Activated B cell treated with CpG ODN at 0.5 μM for 24 hours (primary cell): ENCODE data around the gene PLEKHA8. TPM values are rescaled to one million over a fixed set of nuclear protein-coding genes. Genes with fewer than 3 reads are reported as not detected.

Experiments used
- ATAC-seq: fragments of 200-7000 bp; cut with Tn5 transposase; one replicate; pipeline ENCODE4 v1.10.0; 2021; ENCODE audit warnings: low read depth, mild to moderate bottlenecking, moderate library complexity
- CTCF ChIA-PET: fragments of 350-600 bp; sonication (Branson Sonifier 250); formaldehyde crosslinking; loops from one replicate; lab custom pipeline; 2021; ENCODE audit warnings: antibody characterized with exemption; lab: Charles Lee
- POLR2A ChIA-PET: fragments of 350-600 bp; sonication (Branson Sonifier 250); formaldehyde crosslinking; loops from one replicate; lab custom pipeline; 2021; ENCODE audit warnings: antibody characterized with exemption; lab: Charles Lee
- DNase-seq: peaks from one replicate; pipeline ENCODE4 v3.0.0; 2022
- H3K27ac Mint-ChIP-seq: one replicate; pipeline ENCODE4 v1.8.0; 2020; ENCODE audit warnings: mixed read lengths
- H3K27me3 Mint-ChIP-seq: one replicate; pipeline ENCODE4 v1.8.0; 2021; ENCODE audit warnings: mixed read lengths
- H3K36me3 Mint-ChIP-seq: one replicate; pipeline ENCODE4 v1.8.0; 2021; ENCODE audit warnings: low read depth, mixed read lengths
- H3K4me1 Mint-ChIP-seq: one replicate; pipeline ENCODE4 v1.8.0; 2021; ENCODE audit warnings: mixed read lengths
- H3K4me3 Mint-ChIP-seq: one replicate; pipeline ENCODE4 v1.8.0; 2020; ENCODE audit warnings: mild to moderate bottlenecking, mixed read lengths
- H3K9me3 Mint-ChIP-seq: one replicate; pipeline ENCODE4 v1.8.0; 2020; ENCODE audit warnings: mixed read lengths
- CTCF ChIP-seq: fragments of 200-600 bp; IDR thresholded peaks from one replicate; pipeline ENCODE4 v1.8.0; 2022; ENCODE audit warnings: antibody characterized with exemption, mild to moderate bottlenecking
- intact Hi-C: fragments of 100-400 bp; cut with micrococcal nuclease; formaldehyde crosslinking; loops from one replicate; pipeline ENCODE4 v1.15.1; 2024
- total RNA-seq: library from RNA; stranded (reverse); gene quantifications from 2 replicates; pipeline ENCODE4 v1.2.3, GENCODE V29; 2022

Gene PLEKHA8
- total RNA-seq, 1 donor from 2014 or later: 9.3 TPM

- POLR2A ChIA-PET: no interaction called here
Observed at GRCh38 chr7:30070052-30070451, 41.8 kb downstream of the PLEKHA8 start.

DNA sequence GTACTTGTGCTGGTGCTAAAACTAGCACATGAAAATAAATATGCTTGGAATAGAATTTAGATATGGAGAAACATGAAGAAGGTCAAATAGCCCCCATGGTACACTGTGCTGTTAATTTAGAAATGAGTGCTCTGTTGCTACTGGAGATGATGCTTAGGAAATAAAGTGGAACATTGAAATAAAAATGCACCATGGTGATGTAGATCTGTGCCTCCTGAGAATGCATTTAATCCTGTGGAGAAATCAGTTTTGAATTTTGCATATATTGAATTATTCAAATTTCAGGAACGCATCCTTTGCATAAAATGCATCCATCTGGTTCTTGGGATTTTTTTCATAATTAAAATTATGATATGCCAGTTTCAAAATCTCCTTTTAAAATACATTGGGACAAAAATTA lies 44.5 kb downstream of the PLEKHA8 start:
- H3K9me3 Mint-ChIP-seq: no peaks in the 10 kb centered on the region
- intact Hi-C loops: no loop called here
- H3K27me3 Mint-ChIP-seq: no peaks in the 10 kb centered on the region
- no peak for TF ChIP-seq CTCF
- H3K36me3 Mint-ChIP-seq: peaks cover 7% of the 10 kb centered on the region
- ChIA-PET CTCF (interaction anchor here (0.9 to 5.0 kb wide), 3 partner anchors 8 to 194 kb away, joined by 3 to 26 read pairs (median 4); no protein-coding TSS in a partner anchor), POLR2A (no interaction called here)
- no peak overlapping the region for H3K27ac Mint-ChIP-seq
- DNase-seq (no peak), ATAC-seq (no peak)
- peaks cover 1% of the 10 kb centered on the region for H3K4me1 Mint-ChIP-seq
- no peak overlapping the region for H3K4me3 Mint-ChIP-seq

More at GRCh38 chr7:30070052-30070451, 41.8 kb downstream of the PLEKHA8 start:
- CTCF ChIA-PET: no interaction called here
- Mint-ChIP-seq H3K9me3 (no peaks in the 10 kb centered on the region), H3K36me3 (peaks cover 5% of the 10 kb centered on the region), H3K4me3 (no peak overlapping the region), H3K4me1 (peaks cover 1% of the 10 kb centered on the region), H3K27me3 (no peaks in the 10 kb centered on the region), H3K27ac (no peak overlapping the region)
- DNase-seq: no peak
- intact Hi-C loops: no loop called here
- no peak for ATAC-seq
- no peak for TF ChIP-seq CTCF

GRCh38 chr7:30074422-30075030 lies 46.3 kb downstream of the PLEKHA8 start:
- Mint-ChIP-seq H3K36me3 (peaks cover 18% of the 10 kb centered on the region), H3K9me3 (no peaks in the 10 kb centered on the region), H3K27me3 (no peaks in the 10 kb centered on the region), H3K27ac (no peak overlapping the region), H3K4me3 (no peak overlapping the region), H3K4me1 (peaks cover 1% of the 10 kb centered on the region)
- TF ChIP-seq CTCF: no peak
- POLR2A ChIA-PET: no interaction called here
- DNase-seq (no peak), ATAC-seq (no peak)
- intact Hi-C loops: loop anchor here (1.0 kb wide), 1 partner anchor 196 kb away; no protein-coding TSS in a partner anchor
- CTCF ChIA-PET: interaction anchor here (0.8 to 5.0 kb wide), 10 partner anchors 9 to 490 kb away, joined by 3 to 26 read pairs (median 5); partner anchors contain the start of gene MTURN

- peaks cover 24% of the 10 kb centered on the region for H3K36me3 Mint-ChIP-seq
- H3K27me3 Mint-ChIP-seq: no peaks in the 10 kb centered on the region
- no peaks in the 10 kb centered on the region for H3K9me3 Mint-ChIP-seq
- TF ChIP-seq CTCF: no peak
- DNase-seq (no peak), ATAC-seq (no peak)
- ChIA-PET POLR2A (no interaction called here), CTCF (interaction anchor here (1.2 to 5.0 kb wide), 3 partner anchors 14 to 487 kb away, joined by 3 to 26 read pairs (median 10); no protein-coding TSS in a partner anchor)
- H3K4me3 Mint-ChIP-seq: no peak overlapping the region
- peaks cover 1% of the 10 kb centered on the region for H3K4me1 Mint-ChIP-seq
- intact Hi-C loops: no loop called here
- no peak overlapping the region for H3K27ac Mint-ChIP-seq
Observed at GRCh38 chr7:30076411-30076810, 48.2 kb downstream of the PLEKHA8 start.

GRCh38 chr7:30078280-30078679 lies 50.1 kb downstream of the PLEKHA8 start:
- Mint-ChIP-seq H3K9me3 (no peaks in the 10 kb centered on the region), H3K36me3 (peaks cover 26% of the 10 kb centered on the region), H3K27me3 (no peaks in the 10 kb centered on the region), H3K4me3 (no peak overlapping the region), H3K27ac (no peak overlapping the region), H3K4me1 (peaks cover 1% of the 10 kb centered on the region)
- intact Hi-C loops: no loop called here
- POLR2A ChIA-PET: no interaction called here
- DNase-seq (no peak), ATAC-seq (no peak)
- CTCF ChIA-PET: interaction anchor here (0.6 kb wide), 1 partner anchor 72 kb away, joined by 4 read pairs; no protein-coding TSS in a partner anchor
- TF ChIP-seq CTCF: no peak
